Measurements from ENCODE around the gene LSM3.

Gene LSM3

GRCh38 chr3:14241716-14242115 lies 63.1 kb downstream of the LSM3 start:
- no peak for DNase-seq (ENCODE audit: low spot score)

DNA sequence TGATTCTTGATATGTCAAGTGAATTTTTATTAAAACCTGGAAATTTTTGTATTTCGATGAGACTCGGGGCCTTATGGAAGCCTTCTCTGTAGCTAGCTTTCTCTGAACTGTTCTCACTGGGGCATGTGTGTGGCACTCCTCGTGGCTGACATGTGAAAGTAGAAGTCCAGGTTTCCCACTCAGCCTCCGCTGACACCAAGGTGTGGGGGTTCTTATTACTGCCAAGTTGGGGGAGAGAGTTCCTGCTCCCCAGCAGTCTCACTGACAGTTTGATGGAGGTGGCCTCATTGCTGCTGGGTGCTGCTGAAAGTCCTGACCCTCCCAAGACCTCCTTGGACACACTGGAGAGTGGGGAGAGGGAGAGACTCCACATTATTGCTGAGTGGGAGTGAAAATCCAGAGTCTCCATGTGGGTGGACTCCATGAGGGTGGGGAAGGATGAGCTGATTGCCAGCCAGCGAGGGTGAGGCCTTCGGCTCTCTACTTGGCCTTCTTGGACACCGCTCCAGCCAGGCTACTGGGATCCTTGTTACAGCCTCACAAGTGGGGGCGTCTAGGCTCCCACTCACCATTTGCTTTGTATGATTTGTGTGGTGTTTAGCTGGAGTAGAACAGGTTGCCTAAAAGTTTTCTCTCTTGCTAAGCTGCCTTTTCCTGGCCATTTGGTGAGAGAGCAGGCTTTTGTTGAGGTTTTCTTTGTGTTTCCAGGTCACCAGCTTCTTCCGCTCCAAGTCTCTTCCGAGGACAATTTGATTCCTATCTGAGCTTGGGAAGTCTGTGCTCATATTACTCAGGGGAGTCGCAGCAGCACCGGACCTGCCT lies 64.1 kb downstream of the LSM3 start:
- no peak for DNase-seq (ENCODE audit: low spot score)

DNA sequence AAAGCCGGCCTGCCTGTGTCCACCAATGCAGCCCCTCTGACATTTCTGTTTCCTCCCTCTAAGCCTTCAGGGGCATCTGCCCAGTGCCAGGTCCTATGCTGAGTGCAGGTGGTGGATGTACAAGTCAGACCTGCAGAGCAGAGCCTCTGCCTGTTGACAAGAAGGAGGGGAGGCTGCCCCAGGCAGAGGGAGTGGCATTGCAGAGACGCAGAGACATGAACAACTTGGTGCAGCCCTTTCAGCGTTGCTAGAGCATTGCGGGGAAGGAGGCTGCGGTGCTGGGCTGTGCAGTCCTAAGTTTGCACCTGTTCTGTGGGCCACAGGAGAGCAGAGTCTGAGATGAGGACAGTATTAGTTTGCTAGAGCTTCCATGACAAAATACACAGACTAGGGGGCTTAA lies 65.2 kb downstream of the LSM3 start:
- DNase-seq (ENCODE audit: low spot score): no peak

- no peak for DNase-seq (ENCODE audit: low spot score)
Observed at GRCh38 chr3:14244521-14245247, 66.1 kb downstream of the LSM3 start.

DNA sequence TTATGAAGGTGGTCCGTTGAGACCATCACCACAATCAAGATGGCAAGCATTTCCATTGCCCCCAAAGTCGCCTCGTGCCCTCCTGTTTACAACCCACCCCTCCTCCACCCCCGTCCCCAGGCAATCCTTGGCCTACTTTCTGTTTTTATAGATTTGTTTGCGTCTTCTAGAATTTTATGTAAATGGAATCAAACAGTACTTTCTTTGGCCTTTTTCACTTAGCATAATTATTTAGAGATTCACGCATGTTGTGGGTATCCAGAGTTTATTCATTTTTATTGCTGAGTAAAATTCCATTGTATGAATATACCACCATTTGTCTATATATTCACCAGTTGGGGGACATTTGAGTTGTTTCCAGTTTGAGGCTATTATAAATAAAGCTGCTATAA lies 66.6 kb downstream of the LSM3 start:
- no peak for DNase-seq (ENCODE audit: low spot score)

- no peak for DNase-seq (ENCODE audit: low spot score)
Observed at GRCh38 chr3:14245822-14246221, 67.2 kb downstream of the LSM3 start.

- DNase-seq (ENCODE audit: low spot score): no peak
Observed at GRCh38 chr3:14246414-14246813, 67.8 kb downstream of the LSM3 start.

DNA sequence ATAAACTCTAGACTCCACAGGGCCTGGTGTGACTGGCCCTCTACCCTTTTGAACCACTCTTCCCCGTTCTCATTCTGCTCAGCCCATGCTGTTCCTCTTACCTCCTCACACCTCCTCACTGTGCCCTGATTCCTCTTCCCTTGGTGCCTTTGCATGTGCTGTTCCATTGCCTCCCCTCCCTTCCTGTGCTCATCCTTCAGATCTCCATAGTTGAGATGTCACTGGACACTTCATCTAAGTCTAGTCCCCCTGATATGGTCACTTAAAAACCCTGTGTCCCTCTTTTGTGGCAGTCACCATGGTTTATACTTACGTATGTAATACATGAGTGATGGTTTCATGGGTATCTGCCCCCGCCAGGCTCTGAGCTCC lies 69.8 kb downstream of the LSM3 start:
- no peak for DNase-seq (ENCODE audit: low spot score)

DNA sequence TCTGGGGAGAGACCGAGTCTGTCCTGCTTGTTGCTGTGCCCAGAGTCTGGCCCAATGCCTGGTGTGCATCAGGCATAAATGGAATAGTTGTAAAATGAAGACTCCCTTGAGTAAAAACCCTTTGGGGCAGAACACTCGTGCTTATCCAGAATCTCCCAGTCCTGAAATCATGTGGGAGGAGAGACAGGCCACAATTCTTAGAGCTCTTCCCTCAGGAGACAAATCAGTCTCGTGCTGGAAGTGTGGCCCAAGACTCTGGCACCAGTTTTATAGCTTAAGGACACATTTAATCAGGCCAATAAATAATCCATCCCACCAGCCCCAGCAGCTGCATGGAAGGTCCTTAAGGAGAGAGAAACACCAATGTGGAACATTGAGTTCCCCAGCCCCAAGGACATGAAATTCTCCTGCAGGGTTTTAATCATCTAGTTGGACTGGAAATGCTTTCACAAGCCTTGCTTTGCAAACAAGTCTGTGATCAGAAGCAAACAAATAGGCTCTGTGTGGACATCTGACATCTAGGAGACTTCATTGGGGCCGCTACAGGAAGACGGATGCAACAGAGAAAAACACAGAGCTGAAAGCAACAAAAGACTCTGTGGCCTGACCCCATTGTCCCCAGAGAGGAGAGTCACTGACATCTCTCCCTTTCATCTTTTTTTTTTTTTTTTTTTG lies 70.4 kb downstream of the LSM3 start:
- DNase-seq (ENCODE audit: low spot score): no peak

Measured in LoVo (cell line).